MCF 10A (cell line): ENCODE data around the gene EHD4. TPM values are rescaled to one million over a fixed set of nuclear protein-coding genes. Genes with fewer than 3 reads are reported as not detected.
A peak's percentile ranks its signal among the peaks of the same experiment; 100 is the strongest.

ENCODE experiments used
- BruUV-seq: library from RNA; stranded (reverse); fragments of 400-500 nt; replicated peaks from 2 replicates; lab custom pipeline; 2021; lab: Mats Ljungman, UMichigan
- CTCF ChIA-PET: fragments of 300-600 bp; sonication (Branson Sonifier 250); formaldehyde crosslinking; extraction: SDS; loops from one replicate; lab custom pipeline; 2021; ENCODE audit warnings: antibody characterized with exemption, inconsistent platforms; lab: Yijun Ruan, JAX
- POLR2A ChIA-PET: fragments of 300-600, 350-650 bp; sonication (Branson Sonifier 250); formaldehyde crosslinking; extraction: SDS; loops from one replicate; lab custom pipeline; 2020; ENCODE audit warnings: antibody characterized with exemption, inconsistent platforms; lab: Yijun Ruan, JAX
- DNase-seq: peaks from one replicate; pipeline ENCODE4 v3.0.0-alpha.2; 2018; ENCODE audit not compliant: unreplicated experiment
- H3K27ac Mint-ChIP-seq: one replicate; pipeline ENCODE4 v1.8.0; 2022; ENCODE audit warnings: mild to moderate bottlenecking, low read depth, mixed read lengths; ENCODE audit not compliant: unreplicated experiment
- H3K27me3 Mint-ChIP-seq: one replicate; pipeline ENCODE4 v1.8.0; 2022; ENCODE audit warnings: mixed read lengths; ENCODE audit not compliant: insufficient read depth, unreplicated experiment
- H3K36me3 Mint-ChIP-seq: one replicate; pipeline ENCODE4 v1.8.0; 2022; ENCODE audit warnings: mild to moderate bottlenecking, moderate library complexity, mixed read lengths; ENCODE audit not compliant: insufficient read depth, unreplicated experiment
- H3K4me1 Mint-ChIP-seq: one replicate; pipeline ENCODE4 v1.8.0; 2022; ENCODE audit warnings: mixed read lengths; ENCODE audit not compliant: insufficient read depth, unreplicated experiment
- H3K4me3 Mint-ChIP-seq: one replicate; pipeline ENCODE4 v1.8.0; 2022; ENCODE audit warnings: mild to moderate bottlenecking, moderate library complexity, mixed read lengths; ENCODE audit not compliant: unreplicated experiment
- H3K9me3 Mint-ChIP-seq: one replicate; pipeline ENCODE4 v1.8.0; 2022; ENCODE audit warnings: mixed read lengths; ENCODE audit not compliant: unreplicated experiment
- CTCF ChIP-seq: fragments of 200-600 bp; IDR thresholded peaks from one replicate; pipeline ENCODE4 v1.8.0; 2022; ENCODE audit warnings: antibody characterized with exemption, mild to moderate bottlenecking; ENCODE audit not compliant: unreplicated experiment
- intact Hi-C: fragments of 100-400 bp; cut with micrococcal nuclease; formaldehyde crosslinking; loops from 2 replicates; pipeline ENCODE4 v1.14.1; 2022
- total RNA-seq: library from RNA; stranded (reverse); gene quantifications from 2 replicates; pipeline ENCODE4 v1.2.3, GENCODE V29; 2022

EHD4 gene
- total RNA-seq, 1 experiment from 2014 or later, result 27.1 TPM

DNA sequence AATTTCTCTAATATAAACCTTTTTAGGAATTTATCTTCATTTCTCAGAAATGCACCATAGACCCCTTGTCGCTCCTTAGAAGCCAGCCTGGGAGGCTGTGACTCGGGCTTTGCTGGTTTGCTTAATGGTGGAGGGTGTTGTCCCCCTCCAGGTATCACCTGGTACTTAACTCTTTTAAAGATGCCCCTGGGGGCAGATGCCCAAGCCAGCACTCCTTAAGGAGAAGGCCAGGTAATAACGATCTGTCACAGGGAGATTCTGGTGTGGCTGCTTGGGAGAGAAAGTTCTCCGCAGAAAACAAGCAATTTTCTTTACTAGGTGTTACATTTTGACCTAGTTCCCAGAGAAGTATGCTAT is 22.3 kb downstream of the EHD4 start:
- no peak overlapping the region for H3K27ac Mint-ChIP-seq
- TF ChIP-seq CTCF, result no peak
- BruUV-seq, result no TSS peak
- no peak for DNase-seq
- ChIA-PET POLR2A (no interaction called here), CTCF (interaction anchor here (1.2 kb wide), 1 partner anchor 23 kb away, joined by 3 read pairs; no protein-coding TSS in a partner anchor)
- H3K36me3 Mint-ChIP-seq, result peaks cover 16% of the 10 kb centered on the region
- H3K4me1 Mint-ChIP-seq, result peaks cover 5% of the 10 kb centered on the region
- intact Hi-C loops, result no loop called here
- no peak overlapping the region for H3K4me3 Mint-ChIP-seq
- H3K27me3 Mint-ChIP-seq, result no peaks in the 10 kb centered on the region
- no peaks in the 10 kb centered on the region for H3K9me3 Mint-ChIP-seq

DNA sequence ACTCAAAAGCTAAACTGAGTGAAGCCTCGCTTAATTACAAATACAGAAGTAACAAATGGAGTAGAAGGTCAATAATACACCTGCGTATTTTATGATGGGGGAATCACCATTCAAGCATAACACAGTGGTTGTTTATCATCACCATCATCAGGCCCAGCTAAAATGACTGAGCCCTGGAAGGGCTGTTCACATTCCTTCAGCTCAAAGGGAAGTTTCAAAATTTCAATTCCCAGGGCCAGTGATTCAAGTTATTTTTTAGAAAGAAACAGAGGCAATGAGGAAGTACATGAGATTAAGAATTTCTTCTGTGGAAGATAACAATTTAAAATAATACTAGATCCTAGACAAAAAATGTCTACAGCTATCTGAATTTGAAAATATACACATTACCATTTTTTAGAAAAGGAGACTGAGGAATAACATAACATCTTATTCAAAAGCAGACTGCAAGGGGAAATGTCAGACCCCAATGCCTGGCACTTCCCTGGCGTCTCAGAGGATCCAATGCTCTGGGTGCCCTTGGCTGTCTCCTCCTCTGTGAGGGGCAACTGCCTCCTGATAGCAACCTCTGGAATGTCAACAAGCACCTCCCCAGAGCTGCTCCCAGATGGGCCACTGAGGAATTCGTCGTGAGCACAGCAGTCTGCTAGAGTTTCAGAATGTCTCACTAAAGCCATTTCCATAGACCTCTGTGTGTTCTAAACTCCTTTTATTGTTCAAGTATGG is 22.8 kb downstream of the EHD4 start:
- DNase-seq, result no peak
- no peak for TF ChIP-seq CTCF
- BruUV-seq, result no TSS peak
- Mint-ChIP-seq H3K4me3 (no peak overlapping the region), H3K4me1 (peaks cover 8% of the 10 kb centered on the region), H3K9me3 (no peaks in the 10 kb centered on the region), H3K27me3 (no peaks in the 10 kb centered on the region), H3K36me3 (peaks cover 16% of the 10 kb centered on the region), H3K27ac (no peak overlapping the region)
- intact Hi-C loops, result no loop called here
- ChIA-PET CTCF (interaction anchor here (0.7 to 1.2 kb wide), 3 partner anchors 18 to 126 kb away, joined by 3 read pairs; no protein-coding TSS in a partner anchor), POLR2A (interaction anchor here (0.7 to 1.8 kb wide), 3 partner anchors 24 to 959 kb away, joined by 3 to 4 read pairs (median 3); no protein-coding TSS in a partner anchor)

DNA sequence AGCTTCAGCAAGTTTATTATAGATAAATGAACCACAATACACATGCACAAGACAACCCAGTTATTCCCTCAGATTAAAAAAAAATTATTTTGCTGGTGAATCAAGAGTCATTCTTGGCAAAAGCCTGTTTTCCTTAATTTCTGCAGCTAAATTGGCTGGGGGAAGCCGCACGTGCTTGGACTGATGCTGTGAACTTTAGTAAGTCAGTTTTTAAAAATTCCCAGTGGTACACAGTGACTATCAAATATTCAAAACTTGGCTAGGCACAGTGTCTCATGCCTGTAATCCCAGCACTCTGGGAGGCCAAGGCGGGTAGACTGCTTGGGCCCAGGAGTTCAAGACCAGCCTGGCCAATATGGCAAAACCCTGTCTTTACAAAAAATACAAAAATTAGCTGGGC is 23.9 kb downstream of the EHD4 start:
- intact Hi-C loops, result no loop called here
- no peak for TF ChIP-seq CTCF
- BruUV-seq, result no TSS peak
- ChIA-PET POLR2A (interaction anchor here (0.7 to 1.8 kb wide), 4 partner anchors 9 to 32 kb away, joined by 3 to 4 read pairs (median 4); no protein-coding TSS in a partner anchor), CTCF (interaction anchor here (0.6 to 1.2 kb wide), 3 partner anchors 17 to 125 kb away, joined by 3 read pairs; no protein-coding TSS in a partner anchor)
- H3K4me1 Mint-ChIP-seq, result peaks cover 19% of the 10 kb centered on the region
- no peak overlapping the region for H3K27ac Mint-ChIP-seq
- no peak for DNase-seq
- H3K9me3 Mint-ChIP-seq, result no peaks in the 10 kb centered on the region
- no peak overlapping the region for H3K4me3 Mint-ChIP-seq
- H3K36me3 Mint-ChIP-seq, result peaks cover 16% of the 10 kb centered on the region
- H3K27me3 Mint-ChIP-seq, result no peaks in the 10 kb centered on the region

GRCh38 chr15:41946970-41947369 is 25.4 kb downstream of the EHD4 start:
- no peak overlapping the region for H3K4me3 Mint-ChIP-seq
- intact Hi-C loops, result no loop called here
- no peaks in the 10 kb centered on the region for H3K27me3 Mint-ChIP-seq
- CTCF ChIA-PET, result interaction anchor here (1.1 kb wide), 1 partner anchor 171 kb away, joined by 3 read pairs; no protein-coding TSS in a partner anchor
- H3K4me1 Mint-ChIP-seq, result peaks cover 29% of the 10 kb centered on the region
- peak overlapping the region; percentile 13 for H3K27ac Mint-ChIP-seq
- no peak for TF ChIP-seq CTCF
- no TSS peak for BruUV-seq
- peaks cover 7% of the 10 kb centered on the region for H3K36me3 Mint-ChIP-seq
- peak; percentile 51 for DNase-seq
- H3K9me3 Mint-ChIP-seq, result no peaks in the 10 kb centered on the region
- POLR2A ChIA-PET, result interaction anchor here (0.5 to 1.8 kb wide), 7 partner anchors 8 to 516 kb away, joined by 3 to 5 read pairs (median 4); partner anchors contain the start of genes EHD4 and MAPKBP1
